NT2/D1 (cell line): ENCODE measurements around the gene GALNT7.

Experiments
- YY1 ChIP-seq: IDR thresholded peaks from 2 replicates; pipeline ENCODE4 v1.6.1; 2011; ENCODE audit not compliant: insufficient read length, insufficient read depth
- ZNF274 ChIP-seq: IDR thresholded peaks from 2 replicates; pipeline ENCODE4 v1.6.1; 2011; ENCODE audit warnings: mild to moderate bottlenecking, low read depth, low read length

DNA sequence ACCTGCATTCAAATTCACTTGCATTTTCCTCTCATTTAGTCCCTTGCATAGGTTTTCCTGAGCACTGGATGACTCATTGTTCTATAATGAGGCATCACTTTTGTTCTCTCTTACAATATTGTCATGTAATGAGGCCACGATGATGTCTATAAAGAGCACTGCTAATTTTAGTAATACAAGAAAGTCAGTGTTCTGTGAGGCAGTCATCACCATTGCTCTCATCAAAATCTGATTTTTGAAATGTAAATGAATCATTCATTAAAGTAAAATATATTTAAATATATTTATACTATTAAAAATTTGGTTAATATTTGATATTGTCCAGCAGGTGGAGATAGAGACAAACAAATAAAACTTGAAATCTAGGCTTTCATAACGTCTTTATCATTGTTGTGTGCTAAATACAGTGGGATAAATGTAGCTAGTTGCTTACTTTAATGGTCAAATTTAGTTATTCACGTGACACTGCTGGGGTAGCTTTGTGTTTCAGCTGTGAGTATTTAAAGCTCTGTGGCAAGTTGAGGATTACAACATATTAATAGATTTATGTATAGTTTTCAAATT lies 150.1 kb downstream of the GALNT7 start:
- TF ChIP-seq YY1 (no peak), ZNF274 (no peak)
